Mucosa of rectum (tissue), 2 donors: Measurements from ENCODE around the gene BRD7.

Source experiments
- H3K27ac ChIP-seq, 2 donors: one replicate each; pipeline ENCODE4 v1.7.0; 2013; ENCODE audit warnings: inconsistent platforms in 2 of 2, low read depth in 2 of 2, low read length in 2 of 2
- H3K27me3 ChIP-seq, 2 donors: one replicate each; pipeline ENCODE4 v1.7.0; 2013; ENCODE audit warnings: low read length in 2 of 2; ENCODE audit not compliant: control insufficient read depth in 2 of 2, insufficient read depth in 2 of 2
- H3K36me3 ChIP-seq, 2 donors: one replicate each; pipeline ENCODE4 v1.7.0; 2013; ENCODE audit warnings: low read length in 2 of 2; ENCODE audit not compliant: control insufficient read depth in 2 of 2, insufficient read depth in 2 of 2
- H3K4me1 ChIP-seq, 2 donors: one replicate each; pipeline ENCODE4 v1.7.0; 2013; ENCODE audit warnings: low read length in 2 of 2, mild to moderate bottlenecking in 1 of 2; ENCODE audit not compliant: control insufficient read depth in 2 of 2, insufficient read depth in 2 of 2
- H3K4me3 ChIP-seq, 2 donors: one replicate each; pipeline ENCODE4 v1.7.0; 2013; ENCODE audit warnings: low read length in 2 of 2
- H3K9ac ChIP-seq, 2 donors: one replicate each; pipeline ENCODE4 v1.7.0; 2013; ENCODE audit warnings: low read length in 2 of 2, low read depth in 1 of 2, mild to moderate bottlenecking in 1 of 2
- H3K9me3 ChIP-seq, 2 donors: one replicate each; pipeline ENCODE4 v1.7.0; 2013; ENCODE audit warnings: low read length in 2 of 2; ENCODE audit not compliant: control insufficient read depth in 2 of 2
- donor health status: healthy.
- donor health status: Normal muscosa, but diverticular disease.

BRD7 gene

GRCh38 chr16:50400312-50400966 is 31.7 kb upstream of the BRD7 start:
- Histone ChIP-seq H3K27me3 (no peaks in the 10 kb centered on the region), H3K36me3 (no peaks in the 10 kb centered on the region), H3K4me3 (no peak overlapping the region), H3K27ac (no peak overlapping the region), H3K9ac (no peak overlapping the region), H3K4me1 (no peaks in the 10 kb centered on the region), H3K9me3 (no peaks in the 10 kb centered on the region)

GRCh38 chr16:50399411-50399810 is 30.6 kb upstream of the BRD7 start:
- H3K27me3 ChIP-seq, result no peaks in the 10 kb centered on the region
- H3K36me3 ChIP-seq, result no peaks in the 10 kb centered on the region
- no peak overlapping the region for H3K9ac ChIP-seq
- no peak overlapping the region for H3K4me3 ChIP-seq
- no peak overlapping the region for H3K27ac ChIP-seq
- H3K4me1 ChIP-seq, result no peaks in the 10 kb centered on the region
- H3K9me3 ChIP-seq, result no peaks in the 10 kb centered on the region

DNA sequence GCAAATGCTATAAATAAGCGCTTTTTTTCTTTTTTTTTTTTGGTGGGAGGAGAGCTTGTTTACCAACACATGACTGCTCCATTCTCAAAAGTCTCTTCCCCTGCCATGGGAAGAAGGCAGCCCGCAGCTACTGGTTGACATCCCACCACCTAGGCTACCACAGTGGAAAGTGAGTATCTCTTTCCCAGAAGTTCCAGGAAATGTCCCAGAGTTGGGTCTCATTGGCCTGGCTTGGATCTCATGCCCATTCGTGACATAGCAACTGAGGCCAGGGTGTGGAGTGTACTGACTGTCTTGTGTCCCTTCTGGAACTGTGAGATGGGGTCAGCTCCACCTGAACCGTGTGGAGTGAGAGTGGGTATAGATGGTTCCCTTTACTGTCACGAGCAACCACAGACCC is 29.5 kb upstream of the BRD7 start:
- no peak overlapping the region for H3K9ac ChIP-seq
- H3K4me3 ChIP-seq, result no peak overlapping the region
- no peaks in the 10 kb centered on the region for H3K4me1 ChIP-seq
- no peaks in the 10 kb centered on the region for H3K36me3 ChIP-seq
- H3K27me3 ChIP-seq, result no peaks in the 10 kb centered on the region
- H3K27ac ChIP-seq, result no peak overlapping the region
- H3K9me3 ChIP-seq, result no peaks in the 10 kb centered on the region

GRCh38 chr16:50396761-50397535 is 28.2 kb upstream of the BRD7 start:
- Histone ChIP-seq H3K9ac (no peak overlapping the region), H3K27me3 (no peaks in the 10 kb centered on the region), H3K4me3 (no peak overlapping the region), H3K36me3 (no peaks in the 10 kb centered on the region), H3K27ac (no peak overlapping the region), H3K4me1 (no peaks in the 10 kb centered on the region), H3K9me3 (no peaks in the 10 kb centered on the region)

- Histone ChIP-seq H3K9ac (no peak overlapping the region), H3K36me3 (no peaks in the 10 kb centered on the region), H3K27me3 (no peaks in the 10 kb centered on the region), H3K4me1 (no peaks in the 10 kb centered on the region), H3K4me3 (no peak overlapping the region), H3K9me3 (no peaks in the 10 kb centered on the region), H3K27ac (no peak overlapping the region)
These were observed 27.2 kb upstream of the BRD7 start for GRCh38 chr16:50395763-50396710.

DNA sequence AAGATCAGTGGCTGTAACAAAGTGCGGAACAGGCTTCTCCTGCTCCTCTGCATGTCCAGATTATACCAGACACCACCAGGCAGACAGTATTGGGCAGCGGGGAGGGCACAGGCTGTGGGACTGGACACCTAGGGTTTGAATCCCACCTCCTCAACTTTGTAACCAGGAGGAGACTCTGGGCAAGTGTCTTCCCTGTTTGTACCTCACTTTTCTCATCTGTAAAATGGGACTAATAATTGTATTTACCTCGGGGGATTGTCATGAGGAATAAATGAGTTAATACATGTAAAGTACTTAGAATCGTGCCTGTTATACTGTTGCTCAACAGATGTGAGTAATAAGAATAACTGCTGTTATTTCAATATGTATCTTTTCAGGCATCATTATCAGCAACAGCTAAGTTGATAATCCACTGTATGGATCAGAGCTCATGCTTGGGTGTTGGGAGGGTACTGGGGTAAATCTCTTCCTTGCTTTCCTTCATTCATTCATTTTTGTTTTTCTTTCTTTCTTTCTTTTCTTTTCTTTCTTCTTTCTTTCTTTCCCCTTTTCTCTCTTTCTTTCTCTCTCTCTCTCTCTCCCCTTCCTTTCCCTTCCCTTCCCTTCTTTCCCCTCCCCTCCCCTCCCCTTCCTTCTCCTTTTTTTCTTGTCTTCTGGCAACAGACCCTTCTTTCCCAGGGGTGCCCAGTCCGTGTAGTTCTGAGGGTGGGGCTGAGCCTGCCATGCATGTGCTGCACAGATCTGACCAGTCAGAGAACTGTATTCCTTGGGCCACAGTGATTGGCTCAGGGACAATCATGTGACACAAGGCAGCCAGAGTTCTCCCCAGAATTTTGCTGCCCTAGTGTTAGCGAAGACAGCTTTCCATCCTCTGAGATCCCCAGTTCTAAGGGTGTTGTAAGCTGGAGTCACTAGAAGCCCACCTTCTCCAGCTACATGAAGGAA is 25.3 kb upstream of the BRD7 start:
- no peak overlapping the region for H3K4me3 ChIP-seq
- H3K9me3 ChIP-seq, result no peaks in the 10 kb centered on the region
- no peak overlapping the region for H3K9ac ChIP-seq
- H3K27ac ChIP-seq, result no peak overlapping the region
- H3K36me3 ChIP-seq, result no peaks in the 10 kb centered on the region
- H3K27me3 ChIP-seq, result no peaks in the 10 kb centered on the region
- H3K4me1 ChIP-seq, result no peaks in the 10 kb centered on the region

- H3K4me3 ChIP-seq, result no peak overlapping the region
- no peaks in the 10 kb centered on the region for H3K36me3 ChIP-seq
These were observed 24.6 kb upstream of the BRD7 start for GRCh38 chr16:50393416-50393815.

GRCh38 chr16:50390914-50391716 is 22.3 kb upstream of the BRD7 start:
- Histone ChIP-seq H3K9me3 (no peaks in the 10 kb centered on the region), H3K27me3 (no peaks in the 10 kb centered on the region), H3K36me3 (no peaks in the 10 kb centered on the region), H3K4me3 (no peak overlapping the region), H3K9ac (no peak overlapping the region), H3K4me1 (no peaks in the 10 kb centered on the region), H3K27ac (no peak overlapping the region)

More at GRCh38 chr16:50393416-50393815, 24.6 kb upstream of the BRD7 start:
- Histone ChIP-seq H3K9ac (no peak overlapping the region), H3K27me3 (no peaks in the 10 kb centered on the region), H3K27ac (no peak overlapping the region), H3K9me3 (no peaks in the 10 kb centered on the region), H3K4me1 (no peaks in the 10 kb centered on the region)

- H3K4me3 ChIP-seq, result no peak overlapping the region
- H3K36me3 ChIP-seq, result no peaks in the 10 kb centered on the region
- H3K4me1 ChIP-seq, result no peaks in the 10 kb centered on the region
- H3K27ac ChIP-seq, result no peak overlapping the region
- no peaks in the 10 kb centered on the region for H3K9me3 ChIP-seq
- H3K27me3 ChIP-seq, result no peaks in the 10 kb centered on the region
- H3K9ac ChIP-seq, result no peak overlapping the region
These were observed 21.6 kb upstream of the BRD7 start for GRCh38 chr16:50390371-50390771.
